Hepatocyte (in vitro differentiated cells): ENCODE results near the gene CHFR.

Source experiments
- EZH2 ChIP-seq: fragments of 200-600 bp; sonication (generic); IDR thresholded peaks from 2 replicates; pipeline ENCODE4 v1.6.1; 2016; ENCODE audit warnings: antibody characterized with exemption, mild to moderate bottlenecking, borderline replicate concordance
- EZH2phosphoT487 ChIP-seq: fragments of 200-600 bp; sonication (generic); IDR thresholded peaks from one replicate; pipeline ENCODE4 v1.6.1; 2018; ENCODE audit warnings: antibody characterized with exemption, mild to moderate bottlenecking, low read depth, moderate library complexity; ENCODE audit not compliant: unreplicated experiment, severe bottlenecking
- TF ChIP-seq, protein P1 (sequence below): fragments of 200-600 bp; sonication (generic); IDR thresholded peaks from 2 replicates; pipeline ENCODE4 v1.5.1; 2016; ENCODE audit warnings: antibody characterized with exemption, mild to moderate bottlenecking; ENCODE audit not compliant: poor library complexity

DNA sequence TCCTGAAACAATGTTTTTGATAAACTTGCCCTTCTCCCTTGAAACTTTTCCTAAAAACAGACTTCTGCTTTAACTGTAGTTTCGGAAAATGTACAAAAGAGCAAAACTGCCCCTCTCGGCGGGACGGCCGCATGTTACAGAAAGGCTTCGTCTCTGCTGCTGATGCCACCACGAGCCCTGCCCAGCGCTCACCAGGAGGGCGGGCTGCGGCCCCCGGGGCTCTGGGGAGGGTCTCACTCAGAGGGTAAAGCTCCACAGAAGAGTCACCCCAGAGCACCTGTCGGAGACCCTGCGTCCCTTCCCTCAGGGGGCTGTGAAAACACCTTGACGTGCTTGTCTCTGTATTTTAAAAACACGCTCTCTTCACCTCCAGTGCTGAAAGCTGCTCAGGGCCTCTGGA lies 46.3 kb downstream of the CHFR start:
- TF ChIP-seq, protein P1, sequence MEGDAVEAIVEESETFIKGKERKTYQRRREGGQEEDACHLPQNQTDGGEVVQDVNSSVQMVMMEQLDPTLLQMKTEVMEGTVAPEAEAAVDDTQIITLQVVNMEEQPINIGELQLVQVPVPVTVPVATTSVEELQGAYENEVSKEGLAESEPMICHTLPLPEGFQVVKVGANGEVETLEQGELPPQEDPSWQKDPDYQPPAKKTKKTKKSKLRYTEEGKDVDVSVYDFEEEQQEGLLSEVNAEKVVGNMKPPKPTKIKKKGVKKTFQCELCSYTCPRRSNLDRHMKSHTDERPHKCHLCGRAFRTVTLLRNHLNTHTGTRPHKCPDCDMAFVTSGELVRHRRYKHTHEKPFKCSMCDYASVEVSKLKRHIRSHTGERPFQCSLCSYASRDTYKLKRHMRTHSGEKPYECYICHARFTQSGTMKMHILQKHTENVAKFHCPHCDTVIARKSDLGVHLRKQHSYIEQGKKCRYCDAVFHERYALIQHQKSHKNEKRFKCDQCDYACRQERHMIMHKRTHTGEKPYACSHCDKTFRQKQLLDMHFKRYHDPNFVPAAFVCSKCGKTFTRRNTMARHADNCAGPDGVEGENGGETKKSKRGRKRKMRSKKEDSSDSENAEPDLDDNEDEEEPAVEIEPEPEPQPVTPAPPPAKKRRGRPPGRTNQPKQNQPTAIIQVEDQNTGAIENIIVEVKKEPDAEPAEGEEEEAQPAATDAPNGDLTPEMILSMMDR: no peak
- TF ChIP-seq EZH2 (no peak), EZH2phosphoT487 (no peak)
